ENCODE measurements around the gene PIK3CB. TPM values are rescaled to one million over a fixed set of nuclear protein-coding genes. Genes with fewer than 3 reads are reported as not detected.
"Not testable (repeated sequence)": the region's sequence is repeated elsewhere in the genome, so short reads cannot be mapped to it uniquely, and the experiment has no call there.

The PIK3CB gene
- total and polyA plus RNA-seq, 2 experiments from 2014 or later: 8.1 to 12.6 TPM

DNA sequence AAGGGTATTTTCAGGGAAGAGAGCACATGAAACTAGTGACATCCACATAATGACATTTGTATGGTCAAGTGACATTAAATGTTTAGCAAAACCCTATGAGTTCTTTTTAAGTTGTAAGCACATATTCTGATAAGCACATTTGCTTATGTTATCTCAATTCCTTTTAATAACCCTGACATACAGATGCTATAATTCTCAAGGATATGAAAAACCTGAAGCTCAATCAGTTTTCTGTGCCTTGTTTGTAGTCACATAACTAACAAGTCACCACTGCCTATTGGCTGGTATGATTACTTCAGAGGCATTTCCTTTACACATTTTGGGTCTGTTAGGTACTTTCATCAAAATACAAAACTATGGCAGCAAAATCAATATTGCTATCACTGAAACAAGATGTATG, 152.1 kb downstream of the PIK3CB start:
- H3K27me3 ChIP-seq: no peaks in the 10 kb centered on the region
- no peaks in the 10 kb centered on the region for H3K36me3 ChIP-seq
- no peak overlapping the region for H3K4me3 ChIP-seq
- TF ChIP-seq, protein P1, sequence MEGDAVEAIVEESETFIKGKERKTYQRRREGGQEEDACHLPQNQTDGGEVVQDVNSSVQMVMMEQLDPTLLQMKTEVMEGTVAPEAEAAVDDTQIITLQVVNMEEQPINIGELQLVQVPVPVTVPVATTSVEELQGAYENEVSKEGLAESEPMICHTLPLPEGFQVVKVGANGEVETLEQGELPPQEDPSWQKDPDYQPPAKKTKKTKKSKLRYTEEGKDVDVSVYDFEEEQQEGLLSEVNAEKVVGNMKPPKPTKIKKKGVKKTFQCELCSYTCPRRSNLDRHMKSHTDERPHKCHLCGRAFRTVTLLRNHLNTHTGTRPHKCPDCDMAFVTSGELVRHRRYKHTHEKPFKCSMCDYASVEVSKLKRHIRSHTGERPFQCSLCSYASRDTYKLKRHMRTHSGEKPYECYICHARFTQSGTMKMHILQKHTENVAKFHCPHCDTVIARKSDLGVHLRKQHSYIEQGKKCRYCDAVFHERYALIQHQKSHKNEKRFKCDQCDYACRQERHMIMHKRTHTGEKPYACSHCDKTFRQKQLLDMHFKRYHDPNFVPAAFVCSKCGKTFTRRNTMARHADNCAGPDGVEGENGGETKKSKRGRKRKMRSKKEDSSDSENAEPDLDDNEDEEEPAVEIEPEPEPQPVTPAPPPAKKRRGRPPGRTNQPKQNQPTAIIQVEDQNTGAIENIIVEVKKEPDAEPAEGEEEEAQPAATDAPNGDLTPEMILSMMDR (IDR thresholded peaks at IDR 0.05; ENCODE audit: low read depth, low read length): no peak
- no peaks in the 10 kb centered on the region for H3K9me3 ChIP-seq (ENCODE audit: low read depth)
- no peak for DNase-seq (ENCODE audit: low read depth in 1 of 2, low spot score in 1 of 2)
- no peak overlapping the region for H3K27ac ChIP-seq
- peaks cover 17% of the 10 kb centered on the region for H3K4me1 ChIP-seq (ENCODE audit: low read depth)

DNA sequence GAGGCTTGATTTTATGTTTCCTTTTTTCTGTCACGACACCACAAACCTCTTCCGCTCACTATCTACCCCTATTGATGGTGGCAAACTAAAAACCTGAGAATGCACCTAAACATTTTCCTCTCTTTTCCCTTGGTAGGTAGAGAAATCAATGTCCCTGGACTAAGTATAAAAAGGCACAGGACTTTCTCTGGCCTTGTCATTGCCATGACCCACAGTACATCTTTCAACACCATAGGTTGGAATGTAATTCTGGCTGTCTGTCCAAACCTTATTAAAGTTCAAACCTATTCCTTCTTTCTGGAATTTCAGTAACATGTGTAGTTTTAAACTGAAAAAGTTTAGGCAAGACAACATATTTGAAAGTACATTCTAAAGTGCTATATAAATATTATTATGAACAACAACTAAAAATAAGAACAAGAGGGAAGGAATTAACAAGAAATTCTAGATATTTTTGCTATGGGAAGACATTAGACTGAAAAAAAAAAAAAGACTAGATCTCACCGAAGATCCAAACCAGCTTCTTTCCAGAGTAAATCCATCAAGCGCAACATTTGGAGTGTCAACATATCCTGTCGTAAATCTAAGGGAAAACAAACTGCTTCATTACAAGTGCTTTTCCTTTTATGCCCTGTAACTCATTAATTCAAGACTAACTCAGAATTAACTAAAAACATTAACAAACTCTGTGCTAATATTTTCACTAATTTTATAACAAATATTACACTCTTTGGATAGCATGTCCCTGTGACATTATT, 153.1 kb downstream of the PIK3CB start:
- H3K27me3 ChIP-seq: no peaks in the 10 kb centered on the region
- peak overlapping the region; percentile 79 for H3K27ac ChIP-seq
- no peaks in the 10 kb centered on the region for H3K9me3 ChIP-seq (ENCODE audit: low read depth)
- peaks cover 13% of the 10 kb centered on the region for H3K4me1 ChIP-seq (ENCODE audit: low read depth)
- TF ChIP-seq, protein P1 (IDR thresholded peaks at IDR 0.05; ENCODE audit: low read depth, low read length): no peak
- H3K36me3 ChIP-seq: no peaks in the 10 kb centered on the region
- peak in 1 of 2 donors; percentile 28 for DNase-seq (ENCODE audit: low read depth in 1 of 2, low spot score in 1 of 2)
- H3K4me3 ChIP-seq: no peak overlapping the region

DNA sequence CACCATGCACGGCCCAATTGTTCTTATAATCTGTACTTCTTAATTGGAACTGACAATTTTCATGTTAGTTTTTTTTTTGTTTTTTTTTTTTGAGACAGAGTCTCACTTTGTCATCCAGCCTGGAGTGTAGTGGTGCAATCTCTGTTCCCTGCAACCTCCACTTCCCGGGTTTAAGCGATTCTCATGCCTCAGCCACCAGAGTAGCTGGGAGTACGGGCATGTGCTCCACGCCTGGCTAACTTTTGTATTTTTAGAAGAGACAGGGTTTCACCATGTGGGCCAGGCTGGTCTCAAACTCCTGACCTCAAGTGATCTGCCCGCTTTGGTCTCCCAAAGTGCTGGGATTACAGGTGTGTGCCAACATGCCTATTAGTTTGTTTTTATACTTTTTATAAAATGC, 153.8 kb downstream of the PIK3CB start:
- H3K4me3 ChIP-seq; H3K4me1 ChIP-seq (ENCODE audit: low read depth); DNase-seq (ENCODE audit: low read depth in 1 of 2, low spot score in 1 of 2); H3K36me3 ChIP-seq; H3K9me3 ChIP-seq (ENCODE audit: low read depth); H3K27me3 ChIP-seq: not testable (repeated sequence)
- H3K27ac ChIP-seq: peak overlapping the region; percentile 79

DNA sequence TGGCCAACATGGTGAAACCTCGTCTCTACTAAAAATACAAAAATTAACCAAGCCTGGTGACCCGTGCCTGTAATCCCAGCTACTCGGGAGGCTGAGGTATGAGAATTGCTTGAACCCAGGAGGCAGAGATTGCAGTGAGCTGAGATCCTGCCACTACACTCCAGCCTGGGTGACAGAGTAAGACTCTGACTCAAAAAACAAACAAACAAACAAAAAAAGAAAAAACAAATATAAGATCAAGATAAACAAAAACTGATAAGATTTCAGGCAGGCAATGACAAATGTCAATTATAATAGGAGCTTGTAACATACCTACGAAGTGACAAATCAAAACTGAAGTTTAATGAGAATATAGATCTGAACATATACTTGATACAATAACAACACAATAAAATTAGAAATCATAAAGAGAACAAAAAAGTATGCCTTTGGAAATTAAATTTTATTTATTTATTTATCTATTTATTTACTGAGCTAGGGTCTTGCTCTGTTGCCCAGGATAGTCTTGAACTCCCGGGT, 155.8 kb downstream of the PIK3CB start:
- Histone ChIP-seq H3K27me3 (no peaks in the 10 kb centered on the region), H3K36me3 (no peaks in the 10 kb centered on the region), H3K4me3 (no peak overlapping the region), H3K27ac (no peak overlapping the region), H3K4me1 (ENCODE audit: low read depth) (peaks cover 14% of the 10 kb centered on the region), H3K9me3 (ENCODE audit: low read depth) (no peaks in the 10 kb centered on the region)
- TF ChIP-seq, protein P1 (IDR thresholded peaks at IDR 0.05; ENCODE audit: low read depth, low read length): no peak
- DNase-seq (ENCODE audit: low read depth in 1 of 2, low spot score in 1 of 2): no peak

DNA sequence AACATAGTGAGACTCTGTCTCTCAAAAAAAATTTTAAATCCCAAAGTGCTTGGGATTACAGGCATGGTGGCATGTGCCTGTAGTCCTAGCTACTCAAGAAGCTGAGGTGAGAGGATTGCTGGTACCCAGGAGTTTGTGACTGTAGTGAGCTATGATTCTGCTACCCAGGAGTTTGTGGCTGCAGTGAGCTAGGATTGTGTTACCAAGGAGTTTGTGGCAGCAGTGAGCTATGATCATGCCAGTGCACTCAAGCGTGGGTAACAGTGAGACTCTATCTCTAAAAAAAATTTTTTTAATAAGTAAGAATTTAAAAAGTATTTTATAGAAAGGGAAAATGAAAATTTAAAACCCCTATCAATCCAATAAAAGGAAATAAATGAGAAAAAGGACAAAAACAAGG, 156.6 kb downstream of the PIK3CB start:
- TF ChIP-seq, protein P1 (IDR thresholded peaks at IDR 0.05; ENCODE audit: low read depth, low read length): no peak
- Histone ChIP-seq H3K27me3 (no peaks in the 10 kb centered on the region), H3K9me3 (ENCODE audit: low read depth) (no peaks in the 10 kb centered on the region), H3K36me3 (no peaks in the 10 kb centered on the region), H3K27ac (no peak overlapping the region), H3K4me1 (ENCODE audit: low read depth) (peaks cover 20% of the 10 kb centered on the region), H3K4me3 (no peak overlapping the region)
- no peak for DNase-seq (ENCODE audit: low read depth in 1 of 2, low spot score in 1 of 2)

DNA sequence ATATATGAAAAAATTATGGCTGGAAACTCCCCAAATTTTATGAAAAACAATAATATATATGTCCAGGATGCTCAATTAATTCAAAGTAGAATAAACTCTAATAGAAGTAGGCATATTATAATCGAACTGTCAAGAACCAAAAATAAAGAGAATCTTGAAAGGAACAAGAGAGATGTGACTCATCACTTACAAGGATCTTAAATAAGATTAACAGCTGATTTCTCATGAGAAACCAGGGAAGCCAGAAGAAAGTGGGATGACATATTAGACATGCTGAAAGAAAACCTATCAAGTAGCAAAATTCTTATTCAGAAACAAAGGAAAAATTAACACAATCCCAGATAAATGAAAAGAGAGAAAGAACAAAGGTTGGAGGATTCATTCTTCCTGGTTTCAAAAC, 159.3 kb downstream of the PIK3CB start:
- H3K27me3 ChIP-seq: no peaks in the 10 kb centered on the region
- peak in 1 of 2 donors; percentile 24 for DNase-seq (ENCODE audit: low read depth in 1 of 2, low spot score in 1 of 2)
- no peak overlapping the region for H3K27ac ChIP-seq
- TF ChIP-seq, protein P1 (IDR thresholded peaks at IDR 0.05; ENCODE audit: low read depth, low read length): no peak
- no peak overlapping the region for H3K4me3 ChIP-seq
- peaks cover 38% of the 10 kb centered on the region for H3K4me1 ChIP-seq (ENCODE audit: low read depth)
- H3K9me3 ChIP-seq (ENCODE audit: low read depth): no peaks in the 10 kb centered on the region
- no peaks in the 10 kb centered on the region for H3K36me3 ChIP-seq

Data from cardiac muscle cell (in vitro differentiated cells and primary cell).